ENCODE measurements around the gene DAGLB.
A peak's percentile ranks its signal among the peaks of the same experiment; 100 is the strongest.

The DAGLB gene

DNA sequence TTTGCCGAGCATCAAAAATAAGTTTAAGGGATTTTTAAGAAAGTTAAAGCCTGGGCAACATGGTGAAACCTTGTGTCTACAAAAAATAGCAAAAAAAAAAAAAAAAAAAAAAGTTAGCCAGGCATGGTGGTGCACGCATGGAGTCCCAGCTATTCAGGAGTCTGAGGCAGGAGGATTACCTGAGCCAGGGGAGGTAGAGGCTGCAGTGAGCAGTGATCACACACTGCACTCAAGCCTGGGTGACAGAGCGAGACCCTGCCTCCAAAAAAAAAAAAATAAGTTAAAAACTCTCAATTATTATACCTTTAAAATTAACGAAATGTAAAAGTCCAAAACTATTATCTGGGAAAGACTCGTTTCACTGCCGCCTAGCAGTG is 35.0 kb upstream of the DAGLB start:
- H3K4me3 ChIP-seq (ENCODE audit: low read length in 2 of 2), result peak overlapping the region; percentile 87 to 98

DNA sequence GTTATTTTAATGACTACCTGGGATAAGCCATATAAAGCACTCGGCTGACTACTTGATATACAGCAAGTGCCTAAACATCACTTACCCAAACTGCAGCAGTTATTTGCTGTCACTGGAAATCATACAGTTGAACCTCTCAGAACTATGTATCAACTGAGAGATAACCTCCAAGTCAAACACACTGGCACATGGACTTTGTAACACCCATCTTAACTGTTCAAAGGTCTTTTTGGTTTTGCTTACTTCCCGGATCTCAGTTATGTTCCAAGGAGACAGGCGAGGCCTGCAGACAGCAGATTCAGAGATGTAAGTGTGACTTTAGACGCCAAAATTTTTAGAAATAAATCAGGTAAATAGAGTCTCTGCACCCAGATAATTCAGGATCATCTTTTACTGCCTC is 34.6 kb upstream of the DAGLB start:
- Histone ChIP-seq H3K27ac (ENCODE audit: low read depth in 2 of 2, low read length in 2 of 2) (peak overlapping the region; percentile 94 to 96), H3K9me3 (ENCODE audit: control insufficient read depth in 2 of 2, low read length in 2 of 2) (no peaks in the 10 kb centered on the region), H3K27me3 (ENCODE audit: control insufficient read depth in 2 of 2, insufficient read depth in 2 of 2, low read length in 2 of 2) (no peaks in the 10 kb centered on the region), H3K4me3 (ENCODE audit: low read length in 2 of 2) (peak overlapping the region; percentile 87 to 98), H3K36me3 (ENCODE audit: control insufficient read depth in 2 of 2, insufficient read depth in 2 of 2, low read length in 2 of 2) (peaks cover 4 to 5% of the 10 kb centered on the region in 2 donors), H3K9ac (ENCODE audit: low read depth in 1 of 2, low read length in 2 of 2) (peak overlapping the region in 1 of 2 donors; percentile 95), H3K4me1 (ENCODE audit: control insufficient read depth in 2 of 2, insufficient read depth in 2 of 2, low read length in 2 of 2) (peaks cover 23 to 28% of the 10 kb centered on the region in 2 donors)

More for the DNA sequence above, 35.0 kb upstream of the DAGLB start:
- H3K36me3 ChIP-seq (ENCODE audit: control insufficient read depth in 2 of 2, insufficient read depth in 2 of 2, low read length in 2 of 2), result peaks cover 4% of the 10 kb centered on the region in 2 donors
- peak overlapping the region; percentile 79 to 95 for H3K9ac ChIP-seq (ENCODE audit: low read depth in 1 of 2, low read length in 2 of 2)
- no peaks in the 10 kb centered on the region for H3K9me3 ChIP-seq (ENCODE audit: control insufficient read depth in 2 of 2, low read length in 2 of 2)
- H3K27me3 ChIP-seq (ENCODE audit: control insufficient read depth in 2 of 2, insufficient read depth in 2 of 2, low read length in 2 of 2), result no peaks in the 10 kb centered on the region
- peaks cover 23 to 28% of the 10 kb centered on the region in 2 donors for H3K4me1 ChIP-seq (ENCODE audit: control insufficient read depth in 2 of 2, insufficient read depth in 2 of 2, low read length in 2 of 2)
- peak overlapping the region; percentile 94 to 96 for H3K27ac ChIP-seq (ENCODE audit: low read depth in 2 of 2, low read length in 2 of 2)

DNA sequence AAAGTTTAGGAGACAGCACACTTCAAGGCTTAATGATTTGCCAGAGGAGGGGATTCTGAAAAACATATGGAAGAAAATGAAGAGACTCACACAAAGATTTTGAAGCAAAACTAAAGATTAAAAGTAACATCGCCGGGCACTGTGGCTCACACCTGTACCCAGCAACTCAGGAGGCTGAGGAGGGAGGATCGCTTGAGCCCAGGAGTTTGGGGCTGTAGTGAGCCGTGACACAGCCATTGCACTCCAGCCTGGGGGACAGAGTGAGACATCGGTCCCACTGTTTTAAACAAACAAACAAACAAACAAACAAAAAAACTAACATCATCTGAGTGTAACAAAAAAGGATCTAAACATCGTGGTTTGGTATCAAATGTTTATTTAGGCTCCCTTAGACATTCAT is 33.7 kb upstream of the DAGLB start:
- Histone ChIP-seq H3K4me1 (ENCODE audit: control insufficient read depth in 2 of 2, insufficient read depth in 2 of 2, low read length in 2 of 2) (peaks cover 28 to 32% of the 10 kb centered on the region in 2 donors), H3K9me3 (ENCODE audit: control insufficient read depth in 2 of 2, low read length in 2 of 2) (no peaks in the 10 kb centered on the region), H3K4me3 (ENCODE audit: low read length in 2 of 2) (peak overlapping the region; percentile 10 to 31), H3K27ac (ENCODE audit: low read depth in 2 of 2, low read length in 2 of 2) (peak overlapping the region; percentile 1 to 32), H3K36me3 (ENCODE audit: control insufficient read depth in 2 of 2, insufficient read depth in 2 of 2, low read length in 2 of 2) (peaks cover 4 to 13% of the 10 kb centered on the region in 2 donors), H3K9ac (ENCODE audit: low read depth in 1 of 2, low read length in 2 of 2) (peak overlapping the region in 1 of 2 donors; percentile 17), H3K27me3 (ENCODE audit: control insufficient read depth in 2 of 2, insufficient read depth in 2 of 2, low read length in 2 of 2) (no peaks in the 10 kb centered on the region)

DNA sequence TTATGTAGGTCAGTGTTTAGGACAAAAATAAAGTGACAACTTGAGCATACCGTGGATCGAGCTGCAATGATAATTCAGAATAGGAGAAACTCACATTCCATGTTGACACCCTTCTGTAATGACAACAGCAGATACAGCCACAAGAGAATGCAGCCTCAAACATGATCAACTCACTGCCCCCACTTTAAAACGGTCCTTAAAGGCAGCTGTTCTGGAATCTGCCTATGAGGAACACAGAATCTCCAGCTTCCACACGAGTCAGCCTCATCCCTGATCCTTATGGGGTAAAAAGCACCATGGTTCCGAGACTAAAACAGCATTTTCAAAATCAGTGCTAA is 32.5 kb upstream of the DAGLB start:
- Histone ChIP-seq H3K9me3 (ENCODE audit: control insufficient read depth in 2 of 2, low read length in 2 of 2) (no peaks in the 10 kb centered on the region), H3K36me3 (ENCODE audit: control insufficient read depth in 2 of 2, insufficient read depth in 2 of 2, low read length in 2 of 2) (peaks cover 4 to 14% of the 10 kb centered on the region in 2 donors), H3K4me1 (ENCODE audit: control insufficient read depth in 2 of 2, insufficient read depth in 2 of 2, low read length in 2 of 2) (peaks cover 29 to 32% of the 10 kb centered on the region in 2 donors), H3K27ac (ENCODE audit: low read depth in 2 of 2, low read length in 2 of 2) (no peak overlapping the region), H3K9ac (ENCODE audit: low read depth in 1 of 2, low read length in 2 of 2) (no peak overlapping the region), H3K4me3 (ENCODE audit: low read length in 2 of 2) (no peak overlapping the region), H3K27me3 (ENCODE audit: control insufficient read depth in 2 of 2, insufficient read depth in 2 of 2, low read length in 2 of 2) (no peaks in the 10 kb centered on the region)

DNA sequence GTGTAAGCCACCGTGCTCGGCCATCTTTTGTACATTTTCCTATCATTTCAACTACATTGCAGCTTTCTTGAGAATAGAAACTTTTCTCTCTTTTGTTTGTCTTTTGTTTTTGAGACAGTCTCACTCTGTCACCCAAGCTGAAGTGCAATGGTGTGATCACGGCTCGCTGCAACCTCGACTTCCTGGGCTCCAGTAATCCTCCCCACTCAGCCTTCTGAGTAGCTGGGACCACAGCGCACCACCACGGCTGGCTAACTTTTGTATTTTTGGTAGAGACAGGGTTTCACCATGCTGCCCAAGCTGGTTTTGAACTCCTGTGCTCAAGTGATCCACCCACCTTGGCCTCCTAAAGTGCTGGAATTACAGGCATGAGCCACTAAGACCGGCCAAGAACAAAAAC is 31.3 kb upstream of the DAGLB start:
- H3K4me1 ChIP-seq (ENCODE audit: control insufficient read depth in 2 of 2, insufficient read depth in 2 of 2, low read length in 2 of 2), result peaks cover 23 to 32% of the 10 kb centered on the region in 2 donors
- H3K27ac ChIP-seq (ENCODE audit: low read depth in 2 of 2, low read length in 2 of 2), result no peak overlapping the region

DNA sequence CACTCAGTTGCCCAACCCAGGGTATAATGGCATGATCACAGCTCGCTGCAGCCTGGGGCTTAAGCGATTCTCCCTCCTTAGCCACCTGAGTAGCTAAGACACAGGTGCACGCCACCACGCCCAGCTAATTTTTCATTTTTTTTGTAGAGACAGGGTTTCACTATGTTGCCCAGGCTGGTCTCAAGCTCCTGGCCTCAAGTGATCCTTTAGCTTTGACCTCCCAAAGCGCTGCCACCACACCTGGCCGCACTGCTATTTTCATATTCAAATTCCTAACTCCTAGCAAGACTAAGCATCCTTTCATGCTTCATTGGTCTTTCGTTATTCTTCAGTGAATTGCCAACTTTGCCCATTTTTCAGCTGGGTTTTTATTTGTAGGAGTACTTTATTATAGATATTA is 30.4 kb upstream of the DAGLB start:
- Histone ChIP-seq H3K27me3 (ENCODE audit: control insufficient read depth in 2 of 2, insufficient read depth in 2 of 2, low read length in 2 of 2) (no peaks in the 10 kb centered on the region), H3K27ac (ENCODE audit: low read depth in 2 of 2, low read length in 2 of 2) (no peak overlapping the region), H3K9me3 (ENCODE audit: control insufficient read depth in 2 of 2, low read length in 2 of 2) (no peaks in the 10 kb centered on the region), H3K9ac (ENCODE audit: low read depth in 1 of 2, low read length in 2 of 2) (no peak overlapping the region), H3K4me1 (ENCODE audit: control insufficient read depth in 2 of 2, insufficient read depth in 2 of 2, low read length in 2 of 2) (peaks cover 23 to 32% of the 10 kb centered on the region in 2 donors), H3K4me3 (ENCODE audit: low read length in 2 of 2) (no peak overlapping the region), H3K36me3 (ENCODE audit: control insufficient read depth in 2 of 2, insufficient read depth in 2 of 2, low read length in 2 of 2) (peaks cover 11 to 33% of the 10 kb centered on the region in 2 donors)

More for the DNA sequence above, 31.3 kb upstream of the DAGLB start:
- no peak overlapping the region for H3K9ac ChIP-seq (ENCODE audit: low read depth in 1 of 2, low read length in 2 of 2)
- H3K36me3 ChIP-seq (ENCODE audit: control insufficient read depth in 2 of 2, insufficient read depth in 2 of 2, low read length in 2 of 2), result peaks cover 7 to 26% of the 10 kb centered on the region in 2 donors
- no peaks in the 10 kb centered on the region for H3K9me3 ChIP-seq (ENCODE audit: control insufficient read depth in 2 of 2, low read length in 2 of 2)
- H3K4me3 ChIP-seq (ENCODE audit: low read length in 2 of 2), result no peak overlapping the region
- H3K27me3 ChIP-seq (ENCODE audit: control insufficient read depth in 2 of 2, insufficient read depth in 2 of 2, low read length in 2 of 2), result no peaks in the 10 kb centered on the region

DNA sequence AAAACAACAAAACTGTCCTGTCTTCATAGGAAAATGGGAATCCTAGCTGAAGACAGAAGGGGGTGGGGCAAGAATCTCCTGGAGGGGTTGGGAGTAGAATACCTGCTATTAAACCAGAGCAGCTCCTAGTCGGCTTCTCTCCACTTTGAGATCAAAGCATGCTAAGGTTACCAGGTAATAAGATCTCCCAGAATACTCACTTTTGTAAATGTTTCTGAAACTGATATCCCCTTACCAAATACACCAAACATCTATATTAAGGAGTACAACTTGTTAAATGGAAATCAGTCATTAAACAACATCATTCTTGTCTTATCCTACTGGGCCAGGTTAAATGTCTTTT is 29.5 kb upstream of the DAGLB start:
- Histone ChIP-seq H3K27me3 (ENCODE audit: control insufficient read depth in 2 of 2, insufficient read depth in 2 of 2, low read length in 2 of 2) (no peaks in the 10 kb centered on the region), H3K9ac (ENCODE audit: low read depth in 1 of 2, low read length in 2 of 2) (no peak overlapping the region), H3K36me3 (ENCODE audit: control insufficient read depth in 2 of 2, insufficient read depth in 2 of 2, low read length in 2 of 2) (peaks cover 18 to 40% of the 10 kb centered on the region in 2 donors), H3K4me3 (ENCODE audit: low read length in 2 of 2) (no peak overlapping the region), H3K9me3 (ENCODE audit: control insufficient read depth in 2 of 2, low read length in 2 of 2) (no peaks in the 10 kb centered on the region), H3K4me1 (ENCODE audit: control insufficient read depth in 2 of 2, insufficient read depth in 2 of 2, low read length in 2 of 2) (peaks cover 17 to 26% of the 10 kb centered on the region in 2 donors), H3K27ac (ENCODE audit: low read depth in 2 of 2, low read length in 2 of 2) (no peak overlapping the region)

DNA sequence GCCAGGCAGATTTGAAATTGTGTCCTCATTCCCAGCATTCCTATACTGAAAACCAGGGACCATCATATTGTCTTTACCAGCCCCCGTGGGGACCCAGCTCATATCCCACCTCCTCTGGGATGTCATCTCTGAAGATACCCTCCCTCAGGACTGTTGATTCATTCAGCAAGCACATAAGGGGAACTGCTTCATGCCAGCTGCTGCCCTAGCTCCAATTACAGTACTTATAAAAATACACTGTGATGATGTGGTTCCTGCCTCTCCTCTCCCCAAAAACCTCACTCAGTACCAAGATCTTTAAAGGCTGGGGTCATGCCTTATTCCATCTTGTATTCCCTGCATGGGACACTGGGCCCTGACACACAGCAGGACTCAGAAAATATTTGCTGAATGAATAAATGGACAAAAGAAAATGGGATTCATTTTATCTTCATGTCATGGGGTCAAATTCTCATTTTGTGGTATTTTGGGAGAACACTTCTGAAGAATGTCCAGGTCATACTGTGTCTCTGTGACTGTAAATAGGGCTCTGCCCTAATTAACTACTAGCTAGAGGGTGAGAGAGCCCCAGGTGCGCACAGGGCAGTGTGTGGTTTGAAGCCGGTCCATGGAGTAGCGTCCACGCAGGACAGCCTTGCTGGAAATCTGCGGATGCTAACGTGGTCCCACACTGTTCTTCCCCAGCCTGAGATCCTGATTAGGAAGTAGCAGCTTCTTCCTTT is 29.0 kb upstream of the DAGLB start:
- Histone ChIP-seq H3K36me3 (ENCODE audit: control insufficient read depth in 2 of 2, insufficient read depth in 2 of 2, low read length in 2 of 2) (peaks cover 22 to 45% of the 10 kb centered on the region in 2 donors), H3K27ac (ENCODE audit: low read depth in 2 of 2, low read length in 2 of 2) (no peak overlapping the region), H3K9ac (ENCODE audit: low read depth in 1 of 2, low read length in 2 of 2) (no peak overlapping the region), H3K9me3 (ENCODE audit: control insufficient read depth in 2 of 2, low read length in 2 of 2) (no peaks in the 10 kb centered on the region), H3K4me1 (ENCODE audit: control insufficient read depth in 2 of 2, insufficient read depth in 2 of 2, low read length in 2 of 2) (peaks cover 15 to 22% of the 10 kb centered on the region in 2 donors), H3K4me3 (ENCODE audit: low read length in 2 of 2) (no peak overlapping the region), H3K27me3 (ENCODE audit: control insufficient read depth in 2 of 2, insufficient read depth in 2 of 2, low read length in 2 of 2) (no peaks in the 10 kb centered on the region)

DNA sequence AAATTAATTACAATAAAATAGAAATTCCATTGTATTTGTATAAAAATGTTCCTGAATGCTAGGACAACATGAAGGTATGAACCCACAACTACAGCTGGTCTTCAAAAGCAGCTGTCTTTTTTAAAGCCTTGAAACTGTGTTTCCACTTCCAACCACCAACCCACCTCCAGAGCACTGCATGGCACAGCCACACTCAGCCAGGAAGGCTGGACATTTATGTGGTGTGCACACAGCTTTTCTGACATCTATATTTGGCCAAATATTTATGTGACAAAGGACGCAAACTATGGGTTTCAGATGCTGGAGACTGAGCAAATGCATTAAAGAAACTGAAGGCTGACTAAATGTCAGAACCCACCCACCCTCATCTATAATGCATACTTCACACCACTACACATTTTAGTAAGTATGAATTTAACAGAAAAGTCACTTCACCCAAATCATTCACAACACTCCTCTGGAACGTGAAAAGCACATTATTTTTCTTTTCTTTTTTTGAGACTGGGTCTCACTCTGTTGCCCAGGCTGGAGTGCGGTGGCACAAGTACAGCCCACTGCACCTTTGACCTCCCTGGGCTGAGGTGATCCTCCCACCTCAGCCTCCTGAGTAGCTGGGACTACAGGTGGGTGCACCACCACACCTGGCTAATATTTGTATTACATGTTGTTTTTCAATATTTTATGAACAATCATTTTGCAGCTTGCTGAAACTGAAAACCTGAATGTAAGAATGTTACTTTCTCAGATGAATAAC is 27.9 kb upstream of the DAGLB start:
- Histone ChIP-seq H3K9me3 (ENCODE audit: control insufficient read depth in 2 of 2, low read length in 2 of 2) (no peaks in the 10 kb centered on the region), H3K27ac (ENCODE audit: low read depth in 2 of 2, low read length in 2 of 2) (no peak overlapping the region), H3K27me3 (ENCODE audit: control insufficient read depth in 2 of 2, insufficient read depth in 2 of 2, low read length in 2 of 2) (no peaks in the 10 kb centered on the region), H3K4me1 (ENCODE audit: control insufficient read depth in 2 of 2, insufficient read depth in 2 of 2, low read length in 2 of 2) (peaks cover 6 to 12% of the 10 kb centered on the region in 2 donors), H3K36me3 (ENCODE audit: control insufficient read depth in 2 of 2, insufficient read depth in 2 of 2, low read length in 2 of 2) (peaks cover 27 to 44% of the 10 kb centered on the region in 2 donors), H3K9ac (ENCODE audit: low read depth in 1 of 2, low read length in 2 of 2) (no peak overlapping the region), H3K4me3 (ENCODE audit: low read length in 2 of 2) (no peak overlapping the region)

DNA sequence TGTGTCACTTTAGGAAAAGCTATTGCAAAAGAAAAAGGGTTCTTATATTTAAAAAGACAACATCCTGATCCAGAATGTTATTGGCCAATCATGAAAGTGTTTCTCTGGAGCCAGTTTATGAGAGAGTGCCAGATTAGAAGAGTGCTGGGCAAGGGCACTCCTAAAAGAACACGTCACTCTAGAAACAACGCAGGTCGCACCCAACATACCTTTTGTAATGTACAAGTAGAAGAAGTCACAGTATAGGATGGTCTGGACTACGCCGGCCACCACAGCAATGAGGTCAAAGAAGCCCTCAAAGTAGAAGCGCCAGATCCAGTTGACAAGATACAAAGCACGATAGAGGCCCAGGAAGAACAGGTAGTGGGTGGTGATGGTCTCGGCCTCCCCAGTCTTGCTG is 18.1 kb upstream of the DAGLB start:
- peaks cover 57 to 70% of the 10 kb centered on the region in 2 donors for H3K36me3 ChIP-seq (ENCODE audit: control insufficient read depth in 2 of 2, insufficient read depth in 2 of 2, low read length in 2 of 2)
- H3K9me3 ChIP-seq (ENCODE audit: control insufficient read depth in 2 of 2, low read length in 2 of 2), result no peaks in the 10 kb centered on the region
- no peak overlapping the region for H3K4me3 ChIP-seq (ENCODE audit: low read length in 2 of 2)
- no peaks in the 10 kb centered on the region for H3K4me1 ChIP-seq (ENCODE audit: control insufficient read depth in 2 of 2, insufficient read depth in 2 of 2, low read length in 2 of 2)
- no peak overlapping the region for H3K9ac ChIP-seq (ENCODE audit: low read depth in 1 of 2, low read length in 2 of 2)
- no peaks in the 10 kb centered on the region for H3K27me3 ChIP-seq (ENCODE audit: control insufficient read depth in 2 of 2, insufficient read depth in 2 of 2, low read length in 2 of 2)
- no peak overlapping the region for H3K27ac ChIP-seq (ENCODE audit: low read depth in 2 of 2, low read length in 2 of 2)
